ENCODE data around the gene NLRP14.

Gene NLRP14

DNA sequence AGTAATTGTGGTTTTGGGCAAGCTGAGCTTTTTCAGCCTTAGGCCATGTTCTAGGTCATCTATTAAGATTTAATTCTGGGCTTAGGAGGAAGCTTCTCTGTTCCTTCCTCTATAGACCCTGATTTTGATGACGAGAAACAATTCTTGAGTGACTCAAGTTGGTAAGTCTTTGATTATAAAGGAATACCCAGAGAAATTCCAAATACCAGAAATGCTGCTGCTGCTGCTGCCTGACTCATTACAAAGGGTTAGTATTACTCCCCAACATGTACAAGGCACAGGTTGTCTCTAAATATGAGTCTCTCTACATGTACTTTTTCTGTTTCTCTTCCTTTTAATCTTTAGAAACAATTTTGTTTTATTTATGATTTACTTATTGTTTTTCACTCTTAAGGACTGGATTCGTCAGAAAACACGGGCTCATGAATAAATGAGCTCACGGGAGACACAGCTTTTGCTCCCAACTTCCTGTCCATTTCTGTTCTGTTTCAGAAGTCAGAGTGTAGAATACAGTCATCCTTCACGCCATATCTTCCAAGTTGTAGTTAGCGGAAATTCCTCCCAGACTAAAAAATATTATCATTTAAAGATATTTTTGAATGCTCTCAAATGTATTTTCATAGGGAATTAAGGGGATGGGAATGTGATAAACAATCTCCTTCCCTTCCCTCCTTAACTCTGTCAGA is 36.7 kb downstream of the NLRP14 start:
- no peak for DNase-seq (ENCODE audit: low read depth)

DNA sequence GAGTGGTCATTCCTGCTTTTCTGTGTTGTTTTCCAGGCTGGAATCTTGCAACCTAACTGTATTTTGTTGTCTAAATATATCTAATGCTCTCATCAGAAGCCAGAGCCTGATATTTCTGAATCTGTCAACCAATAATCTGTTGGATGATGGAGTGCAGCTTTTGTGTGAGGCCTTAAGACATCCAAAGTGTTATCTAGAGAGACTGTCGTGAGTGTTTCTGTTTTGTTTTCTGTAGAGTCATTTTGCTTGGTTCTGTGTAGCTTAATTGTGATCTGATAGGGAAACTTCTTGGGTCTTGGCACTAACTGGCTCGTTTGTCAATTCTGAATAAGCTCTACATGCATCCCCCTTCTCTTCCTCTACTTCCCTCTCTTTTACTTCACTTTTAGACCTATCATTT is 37.4 kb downstream of the NLRP14 start:
- DNase-seq (ENCODE audit: low read depth) = no peak

DNA sequence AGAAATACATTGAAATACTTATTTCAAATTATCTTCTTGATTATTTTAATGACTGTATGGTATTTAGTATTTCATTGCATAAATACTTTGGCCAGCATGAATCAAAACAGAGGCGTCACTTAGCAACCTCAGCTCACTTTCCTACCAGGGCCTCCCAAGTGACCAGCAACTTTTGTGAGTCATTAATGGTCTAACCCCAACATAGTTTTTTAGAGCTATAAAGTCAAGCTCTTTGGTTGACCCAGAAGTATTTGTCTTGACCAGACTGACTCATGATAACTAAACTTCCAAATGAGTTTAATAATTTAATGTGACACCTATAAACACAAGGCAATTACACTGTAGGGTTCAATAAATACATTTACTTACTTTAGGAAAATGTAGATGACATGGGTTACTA is 40.6 kb downstream of the NLRP14 start:
- no peak for DNase-seq (ENCODE audit: low read depth)

DNA sequence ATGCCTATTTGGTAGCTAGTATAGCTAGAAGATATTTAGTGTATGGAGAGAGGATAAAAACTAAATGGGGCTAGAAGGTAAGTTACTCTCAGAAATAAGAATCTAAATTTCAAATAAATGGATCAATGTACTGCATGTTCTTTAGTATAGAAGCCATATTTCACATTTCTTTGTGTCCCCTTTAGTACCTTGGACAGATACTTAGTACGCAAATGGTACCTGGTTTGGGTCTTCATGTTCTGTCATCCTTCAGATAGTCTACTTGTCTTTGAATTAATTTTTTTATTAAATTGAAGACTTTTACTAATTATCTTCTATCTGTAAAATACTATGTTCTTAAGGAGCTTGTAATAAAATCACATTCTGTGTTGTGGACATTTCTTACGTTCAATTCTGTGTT is 42.3 kb downstream of the NLRP14 start:
- DNase-seq (ENCODE audit: low read depth) = no peak

DNA sequence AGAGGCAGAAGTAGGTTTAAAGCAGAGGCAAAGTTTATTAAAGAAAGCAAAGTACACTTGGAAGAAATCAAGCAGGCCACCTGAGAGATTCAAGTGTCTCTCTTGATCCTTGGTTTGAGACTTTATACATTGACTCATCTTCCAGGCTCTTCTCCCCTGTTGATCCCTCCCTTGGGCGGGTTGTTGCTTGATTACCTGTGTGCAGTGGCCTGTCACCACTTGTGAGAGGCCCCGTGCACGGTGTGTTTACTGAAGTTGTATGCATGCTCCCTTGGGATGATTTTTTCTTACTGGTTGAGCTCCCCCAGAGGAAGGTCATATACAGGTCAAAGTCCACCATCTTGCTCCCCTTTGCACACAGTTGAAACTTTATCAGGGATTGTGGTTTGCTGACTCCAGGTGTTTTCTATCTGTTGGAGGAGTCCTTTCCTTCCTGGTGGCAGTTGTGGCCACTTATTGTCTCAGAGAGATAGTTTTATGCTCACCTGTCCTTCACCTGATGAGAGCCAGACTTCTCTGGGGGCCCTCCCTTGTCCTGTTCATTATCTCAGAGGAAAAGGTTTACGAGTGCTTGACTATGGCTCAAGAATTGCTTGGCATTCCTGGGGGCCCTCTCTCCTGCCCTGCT is 52.2 kb downstream of the NLRP14 start:
- DNase-seq (ENCODE audit: low read depth) = no peak

DNA sequence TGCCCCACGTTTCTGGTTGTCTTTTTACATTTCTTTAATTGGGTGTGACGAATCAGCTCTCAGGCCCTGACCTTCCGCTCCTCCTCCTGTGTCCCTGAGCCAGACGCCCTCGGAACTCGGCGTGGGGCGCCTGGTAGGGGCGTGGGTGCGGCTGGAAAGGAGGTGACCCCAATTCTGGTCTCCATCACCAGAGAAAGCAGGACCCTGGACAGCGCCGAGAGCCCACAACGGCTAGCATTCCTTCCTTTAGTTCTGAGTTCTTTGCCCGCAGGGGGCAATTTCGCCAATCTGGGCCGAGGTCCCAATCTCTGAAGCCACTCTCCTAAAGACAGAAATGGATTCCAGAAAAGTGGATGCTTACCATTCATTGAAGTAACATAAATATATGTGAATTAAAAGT is 56.8 kb downstream of the NLRP14 start:
- no peak for DNase-seq (ENCODE audit: low read depth)

DNA sequence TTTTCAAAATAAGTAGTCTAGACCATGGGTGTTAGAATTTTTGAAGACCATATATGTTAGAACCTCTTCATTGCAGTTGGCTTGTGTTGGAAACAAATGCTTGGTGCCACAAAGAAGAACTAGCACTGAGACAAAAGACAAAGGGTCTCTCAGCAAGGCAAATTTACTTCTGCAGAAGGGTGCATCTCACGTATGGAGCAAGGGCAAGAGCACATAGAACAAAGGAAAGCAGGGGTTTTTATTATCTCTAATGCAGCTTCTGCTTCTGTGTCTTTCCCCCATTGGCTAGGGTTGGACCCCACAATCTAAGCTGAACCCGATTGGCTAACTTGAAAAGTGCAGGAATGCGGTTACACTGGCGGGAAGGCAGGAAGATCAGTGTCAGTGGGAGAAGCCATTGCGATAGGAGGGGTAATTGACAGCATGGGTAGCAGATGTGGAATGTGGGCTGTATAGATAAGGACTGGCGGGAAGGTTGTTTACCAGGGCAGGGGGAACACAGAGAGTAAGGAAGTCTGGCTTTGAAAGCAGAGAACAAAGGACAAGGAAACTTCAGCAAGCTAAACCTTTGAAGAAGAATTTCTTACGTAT is 59.4 kb downstream of the NLRP14 start:
- no peak for DNase-seq (ENCODE audit: low read depth)

DNA sequence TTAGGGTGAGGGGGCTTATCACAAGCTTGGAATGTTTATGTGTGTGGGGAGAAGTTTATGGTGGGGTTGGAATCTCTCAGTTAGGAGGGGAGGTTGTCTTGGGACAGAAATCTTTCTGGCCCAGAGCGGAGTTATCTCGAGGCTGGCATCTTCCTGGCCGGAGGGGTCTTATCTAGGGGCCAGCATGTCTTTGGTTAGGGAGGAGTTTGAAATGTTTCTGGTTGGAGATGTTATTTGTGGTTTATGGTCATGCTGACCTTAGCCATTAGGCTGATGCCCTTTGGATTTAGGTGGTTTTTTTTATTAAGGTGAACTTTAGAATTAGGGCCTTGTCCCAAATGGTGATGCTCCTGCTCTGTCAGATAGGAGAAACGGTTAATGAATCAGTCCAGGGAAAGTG is 60.6 kb downstream of the NLRP14 start:
- DNase-seq (ENCODE audit: low read depth) = no peak

DNA sequence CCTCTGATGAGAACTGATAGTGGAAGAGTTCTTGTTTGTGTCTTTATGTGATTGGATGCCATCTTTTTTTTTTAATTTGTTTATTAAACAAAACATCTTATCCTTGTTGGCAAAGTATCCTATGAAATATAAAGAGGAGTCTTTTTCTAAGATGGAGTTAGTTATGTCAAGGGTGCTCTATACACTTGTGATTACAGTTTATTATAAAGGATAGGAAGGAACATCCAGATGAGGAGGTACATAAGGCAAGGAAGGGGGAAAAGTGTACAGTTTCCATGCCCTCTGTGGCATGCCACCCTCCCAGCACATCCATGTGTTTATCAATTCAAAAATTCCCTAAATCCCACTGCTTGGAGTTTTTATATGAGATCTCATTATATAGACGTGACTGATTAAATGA is 61.2 kb downstream of the NLRP14 start:
- no peak for DNase-seq (ENCODE audit: low read depth)

DNA sequence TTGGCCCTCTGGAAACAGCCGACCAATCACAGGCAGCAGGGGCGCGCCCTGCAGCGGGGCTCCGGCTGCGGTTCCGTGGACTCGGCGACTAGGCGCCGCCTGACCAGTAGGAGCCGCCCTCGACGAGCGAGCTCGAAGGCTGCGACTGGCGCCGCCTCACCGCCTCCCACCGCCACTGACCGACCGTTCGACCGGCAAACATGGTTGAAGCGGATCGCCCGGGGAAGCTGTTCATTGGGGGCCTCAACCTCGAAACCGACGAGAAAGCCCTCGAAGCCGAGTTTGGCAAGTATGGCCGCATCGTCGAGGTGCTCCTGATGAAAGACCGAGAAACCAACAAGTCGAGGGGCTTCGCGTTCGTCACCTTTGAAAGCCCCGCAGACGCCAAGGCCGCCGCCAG is 68.6 kb downstream of the NLRP14 start, which contains the start of gene RBMXL2:
Gene RBMXL2 (plus strand): TSS at position 78 of the 400 bp plus-strand sequence. CDS start 123 bp downstream, at position 201.
- DNase-seq (ENCODE audit: low read depth) = no peak

DNA sequence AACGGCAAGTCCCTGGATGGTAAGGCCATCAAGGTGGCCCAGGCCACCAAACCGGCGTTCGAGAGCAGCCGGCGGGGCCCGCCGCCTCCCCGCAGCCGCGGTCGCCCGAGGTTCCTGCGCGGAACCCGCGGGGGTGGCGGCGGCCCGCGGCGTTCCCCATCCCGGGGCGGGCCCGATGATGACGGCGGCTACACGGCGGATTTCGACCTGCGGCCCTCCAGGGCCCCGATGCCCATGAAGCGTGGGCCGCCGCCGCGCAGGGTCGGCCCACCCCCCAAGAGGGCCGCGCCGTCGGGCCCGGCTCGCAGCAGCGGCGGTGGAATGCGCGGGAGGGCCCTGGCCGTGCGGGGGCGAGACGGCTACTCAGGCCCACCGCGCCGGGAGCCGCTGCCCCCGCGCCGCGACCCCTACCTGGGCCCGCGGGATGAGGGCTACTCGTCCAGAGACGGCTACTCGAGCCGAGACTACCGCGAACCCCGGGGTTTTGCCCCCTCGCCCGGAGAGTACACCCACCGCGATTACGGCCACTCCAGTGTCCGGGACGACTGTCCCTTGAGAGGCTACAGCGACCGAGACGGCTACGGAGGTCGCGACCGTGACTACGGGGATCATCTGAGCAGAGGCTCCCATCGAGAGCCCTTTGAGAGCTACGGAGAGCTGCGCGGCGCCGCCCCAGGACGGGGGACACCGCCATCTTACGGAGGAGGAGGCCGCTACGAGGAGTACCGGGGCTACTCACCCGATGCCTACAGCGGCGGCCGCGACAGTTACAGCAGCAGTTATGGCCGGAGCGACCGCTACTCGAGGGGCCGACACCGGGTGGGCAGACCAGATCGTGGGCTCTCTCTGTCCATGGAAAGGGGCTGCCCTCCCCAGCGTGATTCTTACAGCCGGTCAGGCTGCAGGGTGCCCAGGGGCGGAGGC is 69.3 kb downstream of the NLRP14 start:
- no peak for DNase-seq (ENCODE audit: low read depth)

DNA sequence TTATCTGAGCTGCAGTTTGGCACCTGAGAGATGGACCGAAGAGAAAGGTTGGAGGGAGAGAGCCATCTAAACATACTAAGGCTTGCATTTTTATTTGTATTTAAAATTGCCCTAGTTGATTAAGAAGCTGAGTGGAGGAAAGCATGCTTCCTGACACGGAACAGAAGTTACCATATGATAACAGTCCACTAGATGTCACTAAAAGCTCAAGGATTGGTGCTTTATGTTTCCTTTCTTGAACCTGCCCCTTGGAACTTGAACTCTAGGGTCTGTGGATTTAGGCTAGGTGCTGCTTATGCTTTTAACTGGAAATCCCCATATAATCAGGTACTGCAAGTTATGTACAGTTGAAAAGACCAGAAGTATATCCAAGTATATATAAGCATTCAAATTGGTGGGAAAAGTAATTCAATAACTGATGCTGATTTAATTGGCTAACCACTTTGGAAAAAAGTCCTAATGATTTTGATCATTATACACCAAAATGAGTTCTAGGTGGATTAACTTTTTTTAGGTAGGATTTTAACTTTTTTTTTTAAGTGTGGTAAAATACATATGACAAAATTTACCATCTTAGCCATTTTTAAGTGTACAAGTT is 78.1 kb downstream of the NLRP14 start:
- no peak for DNase-seq (ENCODE audit: low read depth)

DNA sequence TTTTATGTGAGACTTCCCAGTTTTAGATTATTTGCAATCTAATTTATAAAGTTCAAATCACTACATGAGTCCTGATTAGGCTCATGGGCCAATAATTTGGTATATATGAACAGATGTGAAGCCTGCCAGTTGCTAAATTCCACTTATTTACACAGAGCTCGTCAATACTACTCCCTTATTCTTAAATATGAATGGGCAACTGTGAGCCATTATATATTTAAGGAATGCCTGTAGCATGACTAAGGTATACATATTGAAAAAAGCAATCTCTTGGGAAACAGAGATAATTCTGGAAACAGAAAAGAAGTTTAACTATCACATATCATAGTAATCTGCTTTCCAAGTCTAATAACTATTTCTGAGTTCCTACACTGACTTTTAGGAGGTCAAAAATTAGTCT is 95.5 kb downstream of the NLRP14 start:
- no peak for DNase-seq (ENCODE audit: low read depth)

DNA sequence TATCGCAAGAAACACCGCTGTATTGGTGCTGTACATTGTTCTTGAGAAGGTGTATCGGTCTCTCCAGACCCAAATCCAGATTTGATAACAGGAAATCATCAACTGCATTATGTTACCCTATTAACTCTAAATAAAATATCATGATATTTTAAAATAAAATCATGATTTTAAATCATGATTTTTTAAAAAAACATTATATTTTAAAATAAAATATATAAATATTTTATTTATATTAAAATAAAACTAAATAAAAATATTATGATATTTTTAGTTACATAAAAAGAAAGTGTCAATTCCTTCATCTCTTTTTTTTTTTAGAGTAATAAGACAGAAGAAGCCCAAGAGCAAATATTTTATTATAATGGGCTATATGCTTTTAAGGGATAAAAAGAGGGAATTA is 96.1 kb downstream of the NLRP14 start:
- no peak for DNase-seq (ENCODE audit: low read depth)
